Kidney tubule cell (primary cell): ENCODE results near the gene FAS.

ENCODE experiments used
- DNase-seq: peaks from one replicate; pipeline ENCODE4 v3.0.0-alpha.2; 2018; ENCODE audit warnings: low spot score

FAS gene

DNA sequence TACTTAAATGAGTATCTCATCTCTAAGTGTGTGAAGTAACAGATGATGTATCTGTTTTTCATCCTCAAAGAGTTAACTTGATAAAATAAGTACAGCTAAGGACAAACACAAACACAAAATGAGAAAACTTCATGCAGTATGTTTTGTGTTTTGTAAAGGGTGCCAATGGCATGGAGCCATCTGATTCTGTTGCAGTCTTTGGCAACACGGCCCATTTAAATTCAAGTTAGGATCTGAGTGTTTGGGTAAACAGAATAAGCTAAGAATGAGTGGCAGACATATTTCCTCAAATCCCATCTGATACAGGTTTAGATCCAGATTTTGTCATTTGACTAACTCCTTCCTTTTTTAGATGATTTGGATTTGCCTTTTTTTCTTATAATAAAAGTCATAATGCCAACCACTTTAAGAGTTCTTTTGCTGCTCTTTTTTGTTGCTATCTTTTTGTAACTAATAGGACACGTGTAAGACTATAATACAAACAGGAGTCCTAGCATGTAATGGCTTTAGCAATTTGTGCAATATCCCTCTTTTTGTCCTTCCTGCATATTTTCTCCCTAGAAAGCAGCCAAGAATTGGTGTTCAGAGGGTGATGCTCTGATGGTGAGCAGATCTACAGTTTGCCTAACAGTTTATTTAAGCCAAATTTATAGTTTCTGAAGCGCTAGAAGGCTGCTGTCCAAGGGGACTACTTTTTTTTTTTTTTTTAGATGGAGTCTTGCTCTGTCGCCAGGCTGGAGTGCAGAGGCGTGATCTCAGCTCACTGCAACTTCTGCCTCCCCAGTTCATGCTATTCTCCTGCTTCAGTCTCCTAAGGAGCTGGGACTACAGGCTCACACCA lies 19.2 kb upstream of the FAS start:
- DNase-seq, result no peak

DNA sequence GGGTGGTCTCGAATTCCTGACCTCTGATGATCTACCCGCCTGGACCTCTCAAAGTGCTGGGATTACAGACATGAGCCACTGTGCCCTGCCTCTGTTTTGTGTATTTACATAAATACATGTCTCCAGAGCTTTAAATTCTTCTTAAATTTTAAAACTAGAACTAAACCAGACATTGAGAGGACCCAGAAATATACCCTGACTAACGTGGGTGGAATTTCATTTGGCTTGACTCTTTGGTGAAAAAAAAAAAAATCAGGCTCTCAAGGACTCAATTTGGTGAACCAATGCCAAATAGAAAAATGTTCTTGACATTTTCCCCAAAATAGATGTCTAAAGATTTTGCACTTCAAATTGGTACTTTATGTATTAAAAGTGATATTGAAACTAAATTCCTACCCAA lies 16.6 kb upstream of the FAS start:
- DNase-seq, result no peak

DNA sequence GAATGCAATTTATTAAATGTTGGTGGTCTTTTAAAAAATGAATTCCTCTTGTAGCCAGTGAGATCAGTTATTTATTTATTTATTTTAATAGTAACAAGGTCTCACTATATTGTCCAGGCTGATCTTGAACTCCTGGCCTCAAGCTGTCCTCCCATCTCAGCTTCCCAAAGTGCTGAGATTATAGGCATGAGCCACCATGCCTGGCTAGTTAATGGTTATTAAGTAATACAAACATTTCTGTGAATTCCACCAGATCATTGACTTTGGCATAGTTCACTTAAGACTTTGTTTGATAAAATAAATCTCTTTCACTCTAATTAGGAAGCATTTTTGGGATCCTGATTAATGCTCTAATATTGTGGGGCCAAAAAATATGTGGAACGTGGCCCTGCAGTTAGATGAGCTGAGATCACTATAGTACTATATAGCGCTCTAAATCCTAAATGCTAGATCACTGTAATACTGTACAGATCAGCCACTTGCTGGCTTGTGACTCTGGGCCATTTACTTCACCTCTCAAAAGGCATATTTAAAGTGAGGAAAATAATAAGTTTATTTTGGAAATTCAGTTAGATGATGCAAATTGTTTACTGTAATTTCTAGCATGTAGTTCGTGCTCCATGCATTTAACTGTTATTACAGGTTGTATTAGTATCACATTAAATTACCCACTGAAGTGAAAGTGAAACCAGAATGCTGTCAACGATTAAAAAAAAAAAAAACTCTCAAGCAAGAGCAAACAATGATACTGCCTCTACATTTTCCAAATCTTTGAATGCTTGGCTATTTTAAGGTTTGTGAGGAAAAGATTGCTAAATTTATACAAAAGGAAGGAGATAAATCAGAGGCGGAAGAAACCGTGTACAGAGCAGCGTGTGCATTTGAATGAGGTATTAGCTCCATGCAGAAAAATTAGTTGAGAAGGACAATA lies 15.9 kb upstream of the FAS start:
- DNase-seq, result peak; percentile 43

DNA sequence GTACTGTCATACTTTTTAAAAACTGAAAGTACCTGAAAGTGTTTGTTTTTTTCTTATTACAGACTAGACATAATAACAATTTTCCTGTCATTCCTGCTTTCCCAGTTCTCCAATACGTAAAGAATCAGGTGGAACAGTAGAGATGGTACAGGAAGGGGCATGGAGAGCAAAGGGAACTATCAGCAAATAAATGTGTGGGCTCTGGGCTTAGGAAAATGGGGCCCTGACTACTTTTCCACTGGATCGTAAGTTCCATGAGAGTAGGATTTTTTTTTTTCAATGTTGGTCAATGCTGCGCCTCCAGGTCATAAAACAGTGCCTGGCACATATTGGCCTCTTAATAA lies 15.2 kb upstream of the FAS start:
- no peak for DNase-seq

DNA sequence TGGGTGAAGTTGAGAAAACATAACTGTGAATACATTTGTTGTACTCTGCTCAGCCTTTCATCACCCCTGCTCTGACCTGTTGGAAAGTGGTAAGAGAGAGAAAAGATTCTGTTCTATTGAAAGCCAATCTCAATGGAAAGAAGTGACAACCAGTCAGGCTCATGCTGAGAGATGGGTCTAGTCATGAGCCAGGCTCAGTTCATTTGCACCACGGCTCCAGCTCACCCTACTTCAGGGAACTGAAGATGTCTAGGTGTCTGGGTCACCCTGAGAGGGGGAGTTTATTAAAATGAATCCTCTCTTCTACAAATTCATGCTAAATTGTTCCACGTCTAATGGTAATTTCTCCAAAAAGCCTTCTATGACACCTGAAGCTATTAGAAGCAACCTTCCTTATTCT lies 12.1 kb upstream of the FAS start:
- no peak for DNase-seq

DNA sequence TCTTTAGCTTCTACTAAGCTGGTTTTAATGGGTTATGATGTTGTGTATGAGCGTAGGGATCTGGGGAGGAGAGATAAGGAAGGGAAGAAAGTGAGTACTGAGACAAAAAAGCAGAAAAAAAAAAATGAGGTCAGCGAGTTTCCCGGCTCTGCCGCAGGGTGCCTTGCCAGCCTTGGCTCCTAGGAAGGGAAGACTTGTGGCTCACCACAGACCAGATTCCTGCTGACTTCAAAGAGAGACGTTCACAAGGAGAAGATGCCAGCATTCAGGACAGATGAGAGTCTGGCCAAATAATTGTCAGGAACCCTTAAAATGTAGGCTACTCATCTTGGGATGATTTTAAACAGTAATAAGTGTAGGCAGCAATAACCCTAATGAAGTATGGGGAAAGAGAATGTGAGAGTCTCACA lies 11.4 kb upstream of the FAS start:
- DNase-seq, result peak; percentile 76

DNA sequence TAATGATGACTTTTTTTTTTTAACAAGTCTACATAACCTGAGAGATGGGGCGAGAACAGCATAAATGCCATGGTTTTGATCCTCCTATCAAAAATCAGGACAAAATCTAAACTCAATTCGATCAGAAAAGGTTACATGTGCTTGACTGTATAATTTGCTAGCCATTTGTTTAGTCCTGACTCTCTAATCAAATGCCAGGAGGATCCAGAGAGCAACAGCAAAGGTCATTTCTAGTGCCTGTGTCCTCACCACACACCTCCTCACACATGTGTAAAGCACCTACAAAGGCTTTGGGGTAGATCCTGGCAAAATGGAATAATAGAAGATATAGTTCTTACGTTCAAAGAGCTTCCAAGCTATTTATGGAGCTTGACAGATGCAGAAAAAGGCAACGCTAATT lies 11.0 kb upstream of the FAS start:
- no peak for DNase-seq

DNA sequence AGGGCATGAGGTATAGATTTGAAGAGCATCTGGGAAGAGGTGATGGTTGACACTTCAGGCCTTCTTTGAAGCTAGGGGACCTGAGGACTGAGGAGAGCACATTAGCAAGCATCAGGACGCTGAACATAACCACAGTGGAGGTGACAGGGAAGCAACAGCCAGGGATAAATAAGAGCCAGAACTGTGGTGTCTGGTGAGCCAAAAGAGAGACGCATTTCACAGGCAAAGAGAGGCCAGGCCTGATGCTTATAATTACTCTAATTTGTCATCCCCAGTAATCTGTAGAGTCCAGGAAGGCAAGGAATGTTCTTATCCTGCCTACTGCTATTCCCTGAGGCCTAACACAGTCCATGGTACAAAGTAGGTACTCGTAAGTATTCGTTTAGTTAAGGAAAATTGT lies 10.4 kb upstream of the FAS start:
- no peak for DNase-seq

DNA sequence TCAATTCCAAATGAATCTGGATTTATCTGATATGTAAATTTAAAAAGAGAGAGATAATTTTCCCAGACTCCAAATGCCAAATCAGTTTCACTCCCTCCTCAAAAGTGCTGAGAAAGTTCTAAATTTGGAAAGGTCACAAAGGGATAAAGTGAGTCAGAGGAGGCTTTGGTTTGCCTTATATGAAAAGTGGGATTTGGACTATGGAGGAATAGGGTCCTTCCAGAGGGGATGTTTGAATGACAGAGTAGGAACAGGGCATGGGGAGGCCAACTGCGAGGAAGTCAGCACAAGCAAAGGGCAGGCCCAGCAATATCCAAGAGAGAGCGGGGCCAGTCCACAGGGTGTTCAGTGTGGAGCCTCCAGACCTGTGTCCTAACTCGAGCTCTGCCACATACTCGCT lies 9.8 kb upstream of the FAS start:
- no peak for DNase-seq

DNA sequence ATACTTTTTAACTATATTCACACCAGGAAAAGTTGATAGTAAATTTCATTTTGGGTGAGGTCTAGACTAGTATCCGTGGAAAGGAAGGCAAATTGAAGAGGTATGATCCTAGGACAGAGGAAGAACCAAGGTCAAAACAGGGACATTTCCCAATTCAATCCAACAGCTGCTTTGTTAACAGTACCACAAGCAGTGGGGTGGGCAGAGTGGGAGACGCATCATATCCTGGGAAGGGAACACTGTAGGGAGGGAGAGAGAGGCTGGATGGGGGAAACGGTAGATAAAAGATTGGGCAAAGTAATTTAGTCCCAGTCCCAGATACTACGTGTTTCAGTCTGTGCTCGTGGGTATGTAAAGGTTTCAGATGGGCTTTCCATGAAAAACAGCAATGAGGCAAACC lies 9.2 kb upstream of the FAS start:
- no peak for DNase-seq

DNA sequence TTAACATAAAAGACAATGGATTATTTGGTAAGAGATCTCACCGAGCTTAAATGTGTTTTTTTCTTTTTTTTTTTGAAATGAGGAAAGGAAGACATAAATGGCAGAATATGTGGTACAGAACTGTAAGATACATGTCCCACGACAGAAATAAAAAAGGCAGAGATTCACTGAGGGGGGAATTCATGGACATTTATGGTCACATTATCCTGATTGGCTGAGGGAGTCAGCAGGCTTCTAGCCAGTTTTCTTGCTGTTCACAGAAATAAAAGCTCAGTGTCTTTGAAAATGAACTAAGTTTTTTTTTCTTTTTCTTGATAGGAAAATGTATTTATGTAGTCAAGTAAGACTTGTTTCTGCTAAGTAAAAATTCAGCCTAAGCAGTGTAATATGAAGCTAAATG lies 8.2 kb upstream of the FAS start:
- DNase-seq, result no peak

DNA sequence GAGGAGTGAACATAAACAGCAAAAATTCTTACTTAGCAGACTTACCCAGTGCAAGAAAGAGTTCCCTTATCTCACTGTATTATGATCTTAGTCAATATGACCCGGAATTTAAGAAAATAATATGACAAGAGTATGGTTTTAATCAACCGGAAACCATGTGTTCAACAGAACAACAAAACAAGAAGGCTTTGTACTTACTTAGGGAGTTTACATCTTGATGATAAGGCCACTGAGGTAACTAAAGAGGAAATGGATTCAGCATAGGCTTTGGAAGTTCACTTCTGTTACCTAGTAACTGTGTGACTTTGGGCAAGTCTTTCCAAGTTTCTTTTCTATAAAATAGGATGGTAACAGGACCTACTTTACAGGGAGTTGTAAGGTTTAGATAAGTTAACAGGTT lies 7.4 kb upstream of the FAS start:
- DNase-seq, result no peak

DNA sequence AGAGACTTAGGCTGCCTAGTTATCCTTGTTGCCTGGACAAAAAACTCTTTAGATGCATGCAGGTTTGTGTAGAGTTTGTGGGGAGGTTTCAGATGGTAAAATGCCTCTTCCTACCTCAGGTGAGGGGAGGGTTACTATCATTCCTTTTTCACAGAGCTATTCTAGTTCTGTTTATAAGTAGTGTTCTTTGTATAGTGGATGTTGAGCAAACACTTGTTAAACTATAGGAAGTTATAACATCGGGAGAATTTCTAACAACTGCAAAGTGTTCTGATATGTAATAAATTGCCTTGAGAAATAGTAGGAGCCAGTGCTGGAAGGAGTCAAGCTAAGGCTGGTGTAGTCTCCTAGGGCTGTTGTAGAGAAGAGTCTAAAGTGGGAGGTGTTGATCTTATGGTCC lies 6.7 kb upstream of the FAS start:
- no peak for DNase-seq

DNA sequence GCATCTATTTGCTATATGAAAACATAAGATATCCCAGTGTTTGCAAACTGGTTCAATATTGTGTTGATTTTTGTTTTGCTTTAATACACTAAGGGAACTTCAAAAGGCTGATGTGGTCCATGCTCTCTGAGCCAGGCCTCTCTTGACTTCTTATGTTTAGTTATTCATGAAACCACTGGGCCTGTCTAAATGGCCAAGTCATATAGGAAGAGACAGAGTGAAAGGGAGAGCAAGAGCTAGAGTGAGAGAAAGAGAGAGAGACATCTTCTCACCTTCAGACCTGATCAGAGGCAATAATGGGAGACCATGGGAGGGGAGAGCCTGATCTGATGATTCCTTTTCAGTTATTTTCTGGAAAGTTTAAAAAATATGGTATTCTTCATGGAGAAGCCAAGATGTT lies 6.1 kb upstream of the FAS start:
- DNase-seq, result no peak

DNA sequence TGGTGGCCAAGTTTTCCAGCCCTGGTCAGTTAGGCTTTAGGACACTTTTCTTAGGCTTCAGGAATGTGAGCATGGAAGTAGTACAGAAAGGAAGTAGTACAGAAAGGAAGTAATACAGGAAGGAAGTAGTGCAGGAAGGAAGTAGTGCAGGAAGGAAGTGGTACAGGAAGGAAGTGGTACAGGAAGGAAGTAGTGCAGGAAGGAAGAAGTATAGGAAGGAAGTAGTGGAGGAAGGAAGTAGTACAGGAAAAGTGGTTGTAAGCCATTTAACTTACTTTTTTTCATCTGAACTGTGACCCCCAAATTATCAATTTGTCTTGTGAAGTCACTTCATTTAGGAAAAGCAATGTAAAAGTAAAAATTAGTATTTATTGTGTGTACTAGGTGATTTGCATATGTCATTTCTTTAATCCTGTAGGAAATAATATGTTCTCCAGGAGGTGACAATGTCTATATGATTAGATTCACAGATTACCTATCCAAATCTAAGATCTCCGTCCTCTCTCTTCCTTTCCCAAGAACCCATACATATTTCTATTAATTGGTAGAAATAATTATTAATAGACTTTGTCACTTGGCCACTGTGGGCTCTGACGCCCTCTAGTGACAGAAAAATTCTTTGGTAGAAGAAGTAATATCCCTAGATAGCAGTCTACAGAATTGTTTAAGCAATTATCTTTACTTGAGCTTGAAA lies 3.9 kb upstream of the FAS start:
- DNase-seq, result peak; percentile 54

DNA sequence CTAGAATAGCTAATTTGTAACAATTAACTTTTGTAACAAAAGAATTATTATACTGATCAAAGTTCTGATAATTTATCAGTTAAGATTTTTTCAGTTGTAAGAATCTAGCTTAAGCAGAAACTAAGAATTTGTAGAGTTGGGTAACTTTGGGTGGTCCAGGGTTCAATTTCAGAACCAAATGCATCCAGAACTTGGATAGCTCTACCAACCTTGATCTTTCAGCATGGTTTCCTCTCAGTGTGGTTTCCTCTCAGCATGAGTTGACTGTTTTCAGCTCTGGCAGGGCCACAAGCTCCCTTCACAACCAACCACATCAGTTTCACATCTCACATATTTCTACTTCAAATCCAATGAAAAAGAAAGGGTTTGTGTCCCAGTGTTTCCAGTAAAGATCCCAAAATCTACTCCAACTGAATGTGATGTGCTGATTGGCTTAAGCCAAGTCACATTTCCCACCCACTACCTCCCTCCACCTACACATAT lies 3.3 kb upstream of the FAS start:
- DNase-seq, result no peak

DNA sequence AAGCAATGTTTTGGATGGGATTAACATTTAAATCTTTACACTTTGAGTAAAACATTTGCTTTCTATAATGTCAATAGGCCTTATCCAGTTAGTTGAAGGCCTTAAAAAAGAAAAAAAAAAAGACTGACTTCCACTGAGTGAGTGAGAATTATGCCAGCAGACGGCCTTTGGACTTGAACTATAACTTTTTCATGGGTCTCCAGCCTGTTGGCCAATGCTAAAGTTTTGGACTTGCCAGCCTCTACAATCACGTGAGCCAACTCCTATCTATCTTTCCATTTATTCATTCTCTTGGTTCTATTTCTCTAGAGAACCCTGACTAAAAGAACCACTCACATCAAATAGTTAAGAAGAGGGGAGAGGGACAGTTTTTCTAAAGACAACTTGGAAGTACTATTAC lies 2.8 kb upstream of the FAS start:
- DNase-seq, result no peak

DNA sequence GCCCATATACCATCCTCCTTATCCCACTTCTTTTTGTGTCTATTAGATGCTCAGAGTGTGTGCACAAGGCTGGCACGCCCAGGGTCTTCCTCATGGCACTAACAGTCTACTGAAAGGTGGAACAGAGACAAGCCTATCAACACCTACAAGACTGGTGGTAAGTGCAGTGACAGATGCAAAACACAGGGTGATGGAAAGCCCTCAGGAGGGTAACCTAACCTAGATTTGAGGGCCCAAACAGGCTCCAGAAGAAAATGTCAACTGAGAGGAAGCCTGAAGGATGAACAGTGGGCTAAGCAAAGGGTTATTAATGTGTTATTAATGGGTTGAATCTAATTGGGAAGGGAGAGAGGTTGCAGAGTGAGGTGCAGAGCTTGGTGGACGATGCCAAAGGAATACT lies 1.2 kb upstream of the FAS start:
- DNase-seq, result no peak

DNA sequence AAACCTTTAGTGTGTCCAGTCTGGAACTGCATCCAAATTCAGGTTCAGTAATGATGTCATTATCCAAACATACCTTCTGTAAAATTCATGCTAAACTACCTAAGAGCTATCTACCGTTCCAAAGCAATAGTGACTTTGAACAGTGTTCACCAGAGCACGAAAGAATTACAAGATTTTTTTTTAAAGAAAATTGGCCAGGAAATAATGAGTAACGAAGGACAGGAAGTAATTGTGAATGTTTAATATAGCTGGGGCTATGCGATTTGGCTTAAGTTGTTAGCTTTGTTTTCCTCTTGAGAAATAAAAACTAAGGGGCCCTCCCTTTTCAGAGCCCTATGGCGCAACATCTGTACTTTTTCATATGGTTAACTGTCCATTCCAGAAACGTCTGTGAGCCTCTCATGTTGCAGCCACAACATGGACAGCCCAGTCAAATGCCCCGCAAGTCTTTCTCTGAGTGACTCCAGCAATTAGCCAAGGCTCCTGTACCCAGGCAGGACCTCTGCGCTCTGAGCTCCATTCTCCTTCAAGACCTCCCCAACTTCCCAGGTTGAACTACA lies 694 bp upstream of the FAS start:
- DNase-seq, result peak; percentile 89

DNA sequence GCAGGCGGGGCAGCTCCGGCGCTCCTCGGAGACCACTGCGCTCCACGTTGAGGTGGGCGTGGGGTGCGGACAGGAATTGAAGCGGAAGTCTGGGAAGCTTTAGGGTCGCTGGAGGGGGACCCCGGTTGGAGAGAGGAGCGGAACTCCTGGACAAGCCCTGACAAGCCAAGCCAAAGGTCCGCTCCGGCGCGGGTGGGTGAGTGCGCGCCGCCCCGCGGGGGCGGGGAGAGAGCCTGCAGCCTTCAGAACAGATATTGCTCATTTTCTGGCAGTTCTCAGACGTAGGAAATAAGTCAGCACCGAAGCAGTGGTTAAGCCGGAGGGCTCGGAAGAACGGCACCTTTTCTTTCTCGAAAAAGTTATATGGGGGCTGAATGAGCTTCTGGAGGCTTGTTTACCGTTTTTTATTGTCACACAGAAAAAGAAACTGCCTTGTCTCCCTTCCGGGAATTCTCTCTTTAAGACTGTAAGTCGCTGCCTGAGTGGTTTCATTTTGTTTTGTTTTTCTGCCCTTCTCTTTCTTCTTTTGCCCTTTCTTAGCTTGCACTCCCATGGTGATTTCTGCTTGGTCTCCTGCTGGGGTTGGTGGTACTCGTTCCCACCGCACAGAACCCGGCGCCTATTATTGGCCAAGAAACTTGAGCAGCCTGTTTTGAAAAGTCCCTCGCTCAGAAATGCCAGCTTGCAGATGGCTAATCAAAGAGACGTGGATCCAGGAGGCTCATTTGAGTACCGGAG lies 732 bp downstream of the FAS start:
- peak; percentile 66 for DNase-seq

DNA sequence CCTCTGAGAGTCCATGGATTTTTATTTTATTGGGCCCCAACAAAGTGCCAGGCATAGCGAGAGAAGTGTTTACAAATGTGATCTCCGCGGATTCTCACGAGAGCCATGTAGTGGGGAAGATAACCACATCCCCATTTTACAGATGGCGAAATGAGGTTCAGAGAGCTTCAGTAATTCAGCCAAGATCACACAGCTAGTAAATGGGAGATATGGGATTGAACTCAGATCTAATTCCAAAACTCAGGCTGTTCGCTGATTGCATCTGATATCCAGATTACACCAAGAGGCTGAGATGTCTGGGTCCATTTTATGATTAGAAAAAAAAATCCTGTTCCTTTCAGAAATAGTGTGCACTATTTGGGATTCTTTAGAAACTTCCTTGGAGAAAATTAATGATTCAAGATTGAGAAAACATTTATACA lies 1.3 kb downstream of the FAS start:
- DNase-seq, result no peak
